Pancreas (tissue), 10 donors: ENCODE measurements around the gene GCN1. TPM values are rescaled to one million over a fixed set of nuclear protein-coding genes. Genes with fewer than 3 reads are reported as not detected.

Experiments used
- ATAC-seq, 4 donors: fragments of 200-7000 bp; cut with Tn5 transposase; one replicate each; pipeline versions ENCODE4 v1.8.0 to v1.9.1; 2020; ENCODE audit warnings: mild to moderate bottlenecking in 4 of 4, moderate library complexity in 4 of 4
- DNase-seq, 6 donors: peaks; one replicate each; pipeline ENCODE4 v3.0.0-alpha.2; 2020
- FAIRE-seq: peaks from 2 replicates; lab custom pipeline; 2012; peaks lifted over from hg19 to GRCh38; lab: Jason Lieb, UNC
- H3K27ac ChIP-seq, 4 donors: fragments of 200-600 bp; sonication (generic); 1 replicate in 3 of 4; 2 replicates in 1 of 4; pipeline versions ENCODE4 v1.5.0 to v1.8.0; 2020
- H3K27me3 ChIP-seq, 4 donors: fragments of 200-600 bp; one replicate each; pipeline ENCODE4 v1.8.0; 2021
- H3K36me3 ChIP-seq, 3 donors: fragments of 200-600 bp; sonication (generic) in 1 of 3; one replicate each; pipeline versions ENCODE4 v1.5.0 to v1.8.0; 2020 to 2021
- H3K4me1 ChIP-seq, 3 donors: fragments of 200-600 bp; one replicate each; pipeline ENCODE4 v1.8.0; 2021
- H3K4me3 ChIP-seq, 4 donors: fragments of 200-600 bp; sonication (generic) in 2 of 4; one replicate each; pipeline versions ENCODE4 v1.5.0 to v1.8.0; 2020 to 2021
- H3K9me3 ChIP-seq, 4 donors: fragments of 200-600 bp; one replicate each; pipeline ENCODE4 v1.8.0; 2021
- CTCF ChIP-seq, 4 donors: fragments of 200-600 bp; sonication (generic) in 3 of 4; IDR thresholded peaks; one replicate each; pipeline versions ENCODE4 v1.5.0 to v1.8.0; 2021; ENCODE audit warnings: antibody characterized with exemption in 4 of 4
- WGBS, 2 donors: extraction: QIAGEN DNeasy Blood & Tissue Kit; methylation state at CpG; one replicate each; pipeline ENCODE4 v1.1.7; 2013; 5-methylcytosine and 5-hydroxymethylcytosine counted together
- intact Hi-C, 3 donors: fragments of 100-400 bp; cut with DNase I; formaldehyde crosslinking; loops; one replicate each; pipeline versions ENCODE4 v1.11.1 to v1.14.2; 2022
- polyA plus RNA-seq, 2 donors: library from polyadenylated mRNA; stranded (reverse); fragments of 200-250 nt; gene quantifications; one replicate each; pipeline ENCODE4 v1.2.3, GENCODE V29; 2013
- total RNA-seq, 6 donors: library from RNA; stranded (reverse); fragmentation: NEBNext Ultra II Directional in 4 of 6; extraction: Animal tissue kit (Norgen Biotek cat#: 25700) in 4 of 6; gene quantifications; one replicate each; pipeline versions ENCODE4 v1.2.1 to v1.2.4, GENCODE V29; 2021 to 2023
- donor health status: healthy with polysubstance abuse.
- donor health status: DM: no; HTN: no; CAD: no; lungs with moderate emphysema.
- donor health status: DM: no; HTN: no; CAD: no.
- donor health status: control.
- donor health status: control.
- donor health status: Bipolar disorder and iron deficiency.
- donor health status: DM: yes; HTN: yes; CAD: no.
- donor health status: DM: no; HTN: no; CAD: no.
- donor health status: DM: no; HTN: no; CAD: no.
- donor health status: DM: yes; HTN: yes; CAD: no.

The GCN1 gene
- total and polyA plus RNA-seq, 8 donors = 18.9 to 54.1 (median 37.7) TPM

- FAIRE-seq = no peak
- TF ChIP-seq CTCF (IDR thresholded peaks at IDR 0.05) = no peak
Observed at GRCh38 chr12:120137833-120138232, 56.7 kb downstream of the GCN1 start.

GRCh38 chr12:120136093-120136770 is 58.3 kb downstream of the GCN1 start:
- DNase-seq (peak in 1 of 6 donors; percentile 40), FAIRE-seq (no peak), ATAC-seq (no peak)
- TF ChIP-seq CTCF (IDR thresholded peaks at IDR 0.05) = no peak
- no peak overlapping the region for H3K27ac ChIP-seq
- H3K4me1 ChIP-seq = no peaks in the 10 kb centered on the region
- H3K9me3 ChIP-seq = no peaks in the 10 kb centered on the region
- no peak overlapping the region for H3K4me3 ChIP-seq
- WGBS, 2 donors = 80 to 81% methylated on average over 11 of the region's 11 CpGs
- intact Hi-C loops = loop anchor here in 1 of 3 donors (10.0 kb wide), 1 partner anchor 49 kb away; no protein-coding TSS in a partner anchor
- peaks cover 7 to 99% (median 60%) of the 10 kb centered on the region in 3 donors for H3K36me3 ChIP-seq
- no peaks in the 10 kb centered on the region for H3K27me3 ChIP-seq

More at GRCh38 chr12:120137833-120138232, 56.7 kb downstream of the GCN1 start:
- Histone ChIP-seq H3K4me3 (no peak overlapping the region), H3K4me1 (no peaks in the 10 kb centered on the region), H3K27me3 (no peaks in the 10 kb centered on the region), H3K9me3 (no peaks in the 10 kb centered on the region), H3K36me3 (peaks cover 7 to 100% (median 67%) of the 10 kb centered on the region in 3 donors), H3K27ac (no peak overlapping the region)
- no peak for ATAC-seq
- 83 to 84% methylated on average over 11 of the region's 11 CpGs for WGBS, 2 donors
- intact Hi-C loops = loop anchor here in 1 of 3 donors (10.0 kb wide), 1 partner anchor 47 kb away; no protein-coding TSS in a partner anchor
- no peak for DNase-seq

GRCh38 chr12:120134307-120134980 is 60.1 kb downstream of the GCN1 start:
- peak in 1 of 6 donors; percentile 39 for DNase-seq
- Histone ChIP-seq H3K36me3 (peaks cover 7 to 98% (median 66%) of the 10 kb centered on the region in 3 donors), H3K27ac (no peak overlapping the region), H3K9me3 (no peaks in the 10 kb centered on the region), H3K4me3 (no peak overlapping the region), H3K4me1 (no peaks in the 10 kb centered on the region), H3K27me3 (no peaks in the 10 kb centered on the region)
- WGBS, 2 donors = 97 to 98% methylated on average over 20 of the region's 20 CpGs
- no peak for ATAC-seq
- TF ChIP-seq CTCF (IDR thresholded peaks at IDR 0.05) = no peak
- intact Hi-C loops = loop anchor here in 1 of 3 donors (10.0 kb wide), 1 partner anchor 50 kb away; no protein-coding TSS in a partner anchor
- no peak for FAIRE-seq

GRCh38 chr12:120132863-120133385 is 61.6 kb downstream of the GCN1 start:
- WGBS, 2 donors = 92 to 93% methylated on average over 6 of the region's 6 CpGs
- Histone ChIP-seq H3K27ac (no peak overlapping the region), H3K4me3 (no peak overlapping the region), H3K36me3 (peaks cover 11 to 97% (median 59%) of the 10 kb centered on the region in 3 donors), H3K27me3 (no peaks in the 10 kb centered on the region), H3K9me3 (no peaks in the 10 kb centered on the region), H3K4me1 (no peaks in the 10 kb centered on the region)
- peak in 1 of 6 donors; percentile 14 for DNase-seq
- no peak for ATAC-seq
- TF ChIP-seq CTCF (IDR thresholded peaks at IDR 0.05) = no peak
- intact Hi-C loops = loop anchor here in 1 of 3 donors (10.0 kb wide), 1 partner anchor 52 kb away; no protein-coding TSS in a partner anchor
- no peak for FAIRE-seq
